GM13976 (cell line): Measurements from ENCODE around the gene PSMG3.

Experiments used
- DNase-seq: peaks from one replicate; pipeline ENCODE4 v3.0.0; 2012; ENCODE audit warnings: low spot score
- CTCF ChIP-seq: IDR thresholded peaks from 2 replicates; pipeline ENCODE4 v1.5.1; 2012; ENCODE audit warnings: borderline replicate concordance, mild to moderate bottlenecking; ENCODE audit not compliant: insufficient read depth; ENCODE audit errors: extremely low read depth, missing control alignments, control extremely low read depth
- in situ Hi-C: fragments of 300-500 bp; cut with MboI; formaldehyde crosslinking; loops from one replicate; pipeline ENCODE4 v1.12.0; 2022; ENCODE audit warnings: low sequenced_read_pairs, mixed read lengths, inconsistent platforms; ENCODE audit not compliant: unreplicated experiment

Gene PSMG3

GRCh38 chr7:1549357-1550004, 20.4 kb downstream of the PSMG3 start:
- in situ Hi-C loops, result no loop called here
- no peak for TF ChIP-seq CTCF
- DNase-seq, result no peak

- TF ChIP-seq CTCF, result no peak
- DNase-seq, result no peak
- in situ Hi-C loops, result no loop called here
These were observed 20.9 kb downstream of the PSMG3 start for GRCh38 chr7:1548944-1549343.

- no peak for TF ChIP-seq CTCF
- no peak for DNase-seq
- in situ Hi-C loops, result no loop called here
These were observed 21.4 kb downstream of the PSMG3 start for GRCh38 chr7:1548438-1548831.

GRCh38 chr7:1547777-1548437, 21.9 kb downstream of the PSMG3 start:
- in situ Hi-C loops, result no loop called here
- no peak for DNase-seq

GRCh38 chr7:1546909-1547776, 22.7 kb downstream of the PSMG3 start:
- in situ Hi-C loops, result no loop called here

More at GRCh38 chr7:1547777-1548437, 21.9 kb downstream of the PSMG3 start:
- no peak for TF ChIP-seq CTCF

More at GRCh38 chr7:1546909-1547776, 22.7 kb downstream of the PSMG3 start:
- DNase-seq, result no peak
- TF ChIP-seq CTCF, result no peak
